ENCODE measurements around the gene NTF3. TPM values are rescaled to one million over a fixed set of nuclear protein-coding genes. Genes with fewer than 3 reads are reported as not detected.
A peak's percentile ranks its signal among the peaks of the same experiment; 100 is the strongest.

Gene NTF3
- total and polyA plus RNA-seq, 2 donors (not counting 1 experiment from before 2014, with no cell fraction given), result 5.9 to 12.5 TPM

- TF ChIP-seq, protein P1, sequence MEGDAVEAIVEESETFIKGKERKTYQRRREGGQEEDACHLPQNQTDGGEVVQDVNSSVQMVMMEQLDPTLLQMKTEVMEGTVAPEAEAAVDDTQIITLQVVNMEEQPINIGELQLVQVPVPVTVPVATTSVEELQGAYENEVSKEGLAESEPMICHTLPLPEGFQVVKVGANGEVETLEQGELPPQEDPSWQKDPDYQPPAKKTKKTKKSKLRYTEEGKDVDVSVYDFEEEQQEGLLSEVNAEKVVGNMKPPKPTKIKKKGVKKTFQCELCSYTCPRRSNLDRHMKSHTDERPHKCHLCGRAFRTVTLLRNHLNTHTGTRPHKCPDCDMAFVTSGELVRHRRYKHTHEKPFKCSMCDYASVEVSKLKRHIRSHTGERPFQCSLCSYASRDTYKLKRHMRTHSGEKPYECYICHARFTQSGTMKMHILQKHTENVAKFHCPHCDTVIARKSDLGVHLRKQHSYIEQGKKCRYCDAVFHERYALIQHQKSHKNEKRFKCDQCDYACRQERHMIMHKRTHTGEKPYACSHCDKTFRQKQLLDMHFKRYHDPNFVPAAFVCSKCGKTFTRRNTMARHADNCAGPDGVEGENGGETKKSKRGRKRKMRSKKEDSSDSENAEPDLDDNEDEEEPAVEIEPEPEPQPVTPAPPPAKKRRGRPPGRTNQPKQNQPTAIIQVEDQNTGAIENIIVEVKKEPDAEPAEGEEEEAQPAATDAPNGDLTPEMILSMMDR (conservative IDR thresholded peaks at IDR 0.05 in 1 of 2, IDR thresholded peaks at IDR 0.05 in 1 of 2; ENCODE audit: low read depth in 1 of 2, low read length in 2 of 2), result no peak
- no peak for TF ChIP-seq EZH2 (IDR thresholded peaks at IDR 0.05; ENCODE audit: low read length, missing control alignments)
- Histone ChIP-seq H4K20me1 (ENCODE audit: control insufficient read depth, extremely low read depth, insufficient read depth, low read length) (no peaks in the 10 kb centered on the region), H3K9ac (ENCODE audit: insufficient read depth, low read length) (no peak overlapping the region), H3K4me1 (ENCODE audit: control insufficient read depth, extremely low read depth, insufficient read depth, low read length) (peaks cover 14% of the 10 kb centered on the region), H3K36me3 (ENCODE audit: control insufficient read depth, insufficient read depth, low read length) (no peaks in the 10 kb centered on the region), H3K27ac (ENCODE audit: insufficient read depth, low read length) (no peak overlapping the region), H3K79me2 (ENCODE audit: control insufficient read depth, insufficient read depth, low read length) (peaks cover 56% of the 10 kb centered on the region), H3K9me3 (ENCODE audit: control insufficient read depth, insufficient read depth, low read depth, low read length) (no peaks in the 10 kb centered on the region), H3K4me2 (ENCODE audit: extremely low read depth, insufficient read depth, low read length) (peak overlapping the region; percentile 18), H3K4me3 (replicated peaks in 1 of 4; ENCODE audit: control extremely low read depth in 1 of 4, insufficient read depth in 1 of 4, low read depth in 3 of 4, low read length in 4 of 4) (no peak overlapping the region), H2AFZ (ENCODE audit: low read length) (no peak overlapping the region), H3K27me3 (ENCODE audit: control insufficient read depth, insufficient read depth, low read length) (no peaks in the 10 kb centered on the region)
- no peak for DNase-seq (ENCODE audit: low read depth in 2 of 2)
Observed at GRCh38 chr12:5439788-5440300, 7.9 kb downstream of the NTF3 start.

DNA sequence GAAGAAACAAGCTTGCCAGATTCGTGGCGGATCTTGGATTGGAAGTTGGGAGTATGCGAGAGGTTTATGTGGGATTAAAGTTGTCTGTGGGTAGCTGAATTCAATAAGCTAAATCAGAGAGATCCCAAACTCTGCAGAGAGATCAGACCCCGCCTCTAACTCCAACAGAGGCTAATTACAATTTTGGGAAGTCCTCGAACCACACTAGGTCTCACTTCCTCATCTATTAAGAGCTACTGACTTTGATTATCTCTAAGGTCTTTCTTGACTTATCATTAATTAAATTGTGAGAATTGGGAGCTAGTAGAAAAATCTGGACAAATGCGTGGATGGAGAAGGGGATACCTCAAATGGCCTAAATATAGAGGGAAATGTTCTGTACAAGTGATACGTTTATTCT, 9.1 kb downstream of the NTF3 start:
- H3K4me1 ChIP-seq (ENCODE audit: control insufficient read depth, extremely low read depth, insufficient read depth, low read length), result peaks cover 14% of the 10 kb centered on the region
- H3K27me3 ChIP-seq (ENCODE audit: control insufficient read depth, insufficient read depth, low read length), result no peaks in the 10 kb centered on the region
- H3K27ac ChIP-seq (ENCODE audit: insufficient read depth, low read length), result no peak overlapping the region
- peaks cover 48% of the 10 kb centered on the region for H3K79me2 ChIP-seq (ENCODE audit: control insufficient read depth, insufficient read depth, low read length)
- H2AFZ ChIP-seq (ENCODE audit: low read length), result no peak overlapping the region
- no peak overlapping the region for H3K4me3 ChIP-seq (replicated peaks in 1 of 4; ENCODE audit: control extremely low read depth in 1 of 4, insufficient read depth in 1 of 4, low read depth in 3 of 4, low read length in 4 of 4)
- no peak for TF ChIP-seq EZH2 (IDR thresholded peaks at IDR 0.05; ENCODE audit: low read length, missing control alignments)
- TF ChIP-seq, protein P1 (conservative IDR thresholded peaks at IDR 0.05 in 1 of 2, IDR thresholded peaks at IDR 0.05 in 1 of 2; ENCODE audit: low read depth in 1 of 2, low read length in 2 of 2), result no peak
- H3K36me3 ChIP-seq (ENCODE audit: control insufficient read depth, insufficient read depth, low read length), result no peaks in the 10 kb centered on the region
- H3K9me3 ChIP-seq (ENCODE audit: control insufficient read depth, insufficient read depth, low read depth, low read length), result no peaks in the 10 kb centered on the region
- no peak for DNase-seq (ENCODE audit: low read depth in 2 of 2)
- H3K9ac ChIP-seq (ENCODE audit: insufficient read depth, low read length), result no peak overlapping the region
- no peaks in the 10 kb centered on the region for H4K20me1 ChIP-seq (ENCODE audit: control insufficient read depth, extremely low read depth, insufficient read depth, low read length)
- no peak overlapping the region for H3K4me2 ChIP-seq (ENCODE audit: extremely low read depth, insufficient read depth, low read length)

- no peaks in the 10 kb centered on the region for H3K36me3 ChIP-seq (ENCODE audit: control insufficient read depth, insufficient read depth, low read length)
- H3K4me3 ChIP-seq (replicated peaks in 1 of 4; ENCODE audit: control extremely low read depth in 1 of 4, insufficient read depth in 1 of 4, low read depth in 3 of 4, low read length in 4 of 4), result no peak overlapping the region
- no peak overlapping the region for H2AFZ ChIP-seq (ENCODE audit: low read length)
- peaks cover 42% of the 10 kb centered on the region for H3K79me2 ChIP-seq (ENCODE audit: control insufficient read depth, insufficient read depth, low read length)
- peak in 1 of 2 donors; percentile 83 for DNase-seq (ENCODE audit: low read depth in 2 of 2)
- no peaks in the 10 kb centered on the region for H3K9me3 ChIP-seq (ENCODE audit: control insufficient read depth, insufficient read depth, low read depth, low read length)
- H3K27ac ChIP-seq (ENCODE audit: insufficient read depth, low read length), result no peak overlapping the region
- H3K9ac ChIP-seq (ENCODE audit: insufficient read depth, low read length), result no peak overlapping the region
- H3K4me2 ChIP-seq (ENCODE audit: extremely low read depth, insufficient read depth, low read length), result peak overlapping the region; percentile 8
- TF ChIP-seq, protein P1 (conservative IDR thresholded peaks at IDR 0.05 in 1 of 2, IDR thresholded peaks at IDR 0.05 in 1 of 2; ENCODE audit: low read depth in 1 of 2, low read length in 2 of 2), result no peak
- TF ChIP-seq EZH2 (IDR thresholded peaks at IDR 0.05; ENCODE audit: low read length, missing control alignments), result no peak
- H4K20me1 ChIP-seq (ENCODE audit: control insufficient read depth, extremely low read depth, insufficient read depth, low read length), result no peaks in the 10 kb centered on the region
- peaks cover 14% of the 10 kb centered on the region for H3K4me1 ChIP-seq (ENCODE audit: control insufficient read depth, extremely low read depth, insufficient read depth, low read length)
- H3K27me3 ChIP-seq (ENCODE audit: control insufficient read depth, insufficient read depth, low read length), result no peaks in the 10 kb centered on the region
Observed at GRCh38 chr12:5441497-5442236, 9.8 kb downstream of the NTF3 start.
